K562 (cell line): Measurements from ENCODE around the gene ASIC1. TPM values are rescaled to one million over a fixed set of nuclear protein-coding genes. Genes with fewer than 3 reads are reported as not detected.

Experiments
- DDX20 ChIP-seq: fragments of 450-650 bp; IDR thresholded peaks from 2 replicates; pipeline ENCODE4 v1.6.1; 2016; ENCODE audit warnings: missing genetic modification characterization, low read depth, mild to moderate bottlenecking, missing compliant biosample characterization, moderate library complexity
- ILF3 ChIP-seq: fragments of 450-650 bp; IDR thresholded peaks from 2 replicates; pipeline ENCODE4 v1.6.1; 2018; ENCODE audit warnings: antibody characterized with exemption, mild to moderate bottlenecking, moderate library complexity, borderline replicate concordance
- KLF1 ChIP-seq: fragments of 450-650 bp; IDR thresholded peaks from 2 replicates; pipeline ENCODE4 v1.6.1; 2016; ENCODE audit warnings: missing genetic modification characterization, missing compliant biosample characterization
- MEIS2 ChIP-seq: fragments of 450-650 bp; IDR thresholded peaks from 2 replicates; pipeline ENCODE4 v1.6.1; 2014; ENCODE audit warnings: mild to moderate bottlenecking; ENCODE audit not compliant: partially characterized antibody
- NCOA2 ChIP-seq, 2 experiments: fragments of 450-650 bp; IDR thresholded peaks; 2 replicates each; pipeline ENCODE4 v1.6.1; 2018; ENCODE audit warnings: mild to moderate bottlenecking in 2 of 2, moderate library complexity in 1 of 2; ENCODE audit not compliant: partially characterized antibody in 2 of 2
- NUFIP1 ChIP-seq: fragments of 450-650 bp; IDR thresholded peaks from 2 replicates; pipeline ENCODE4 v1.6.1; 2018; ENCODE audit not compliant: partially characterized antibody
- POLR2AphosphoS5 ChIP-seq: IDR thresholded peaks from 2 replicates; pipeline ENCODE4 v1.6.1; 2011; ENCODE audit warnings: mild to moderate bottlenecking, low read depth, low read length, moderate library complexity; ENCODE audit not compliant: control insufficient read depth, insufficient read depth
- PRMT5 ChIP-seq: sonication (generic); formaldehyde crosslinking; IDR thresholded peaks from 2 replicates; pipeline ENCODE4 v1.5.0; 2020; ENCODE audit warnings: missing genetic modification reagents
- PTRF ChIP-seq: fragments of 450-650 bp; IDR thresholded peaks from 2 replicates; pipeline ENCODE4 v1.6.1; 2016; ENCODE audit warnings: mild to moderate bottlenecking, missing genetic modification characterization, missing compliant biosample characterization
- RB1 ChIP-seq: fragments of 450-650 bp; IDR thresholded peaks from 2 replicates; pipeline ENCODE4 v1.6.1; 2017; ENCODE audit warnings: low read depth, mild to moderate bottlenecking
- RCOR1 ChIP-seq, 2 experiments: IDR thresholded peaks; 2 replicates each; pipeline ENCODE4 v1.6.1; 2012; ENCODE audit warnings: low read depth in 2 of 2, low read length in 2 of 2, borderline replicate concordance in 1 of 2, improper control_type of control experiment in 1 of 2
- SMAD4 ChIP-seq: fragments of 250-450 bp; sonication (Bioruptor Pico); conservative IDR thresholded peaks from 2 replicates; pipeline ENCODE4 v1.8.0; 2021; ENCODE audit warnings: inconsistent platforms, mild to moderate bottlenecking, moderate library complexity
- SMARCA5 ChIP-seq: fragments of 450-650 bp; IDR thresholded peaks from 2 replicates; pipeline ENCODE4 v1.6.1; 2016
- ZNF224 ChIP-seq: sonication (generic); formaldehyde crosslinking; IDR thresholded peaks from 2 replicates; pipeline ENCODE4 v1.8.0; 2022; ENCODE audit warnings: mild to moderate bottlenecking, missing genetic modification reagents
- ZNF347 ChIP-seq: fragments of 450-650 bp; formaldehyde crosslinking; IDR thresholded peaks from 2 replicates; pipeline ENCODE4 v1.4.0; 2020; ENCODE audit warnings: low read depth, mild to moderate bottlenecking, moderate library complexity
- ZNF696 ChIP-seq: fragments of 250-450 bp; sonication (Bioruptor Pico); conservative IDR thresholded peaks from 2 replicates; pipeline ENCODE4 v1.4.0; 2020; ENCODE audit warnings: mild to moderate bottlenecking, moderate library complexity
- polyA plus RNA-seq, 8 experiments: library from polyadenylated mRNA; depleted of rRNA in 4 of 8; stranded (reverse) in 5 of 8; unstranded in 3 of 8; fragments of >200 nt; fragmentation: Nextera tagmentation in 2 of 8; fragmentation: Illumina TruSeq in 1 of 8; extraction: Ambion mirVana in 2 of 8; extraction: Trizol in 1 of 8; gene quantifications; 2 replicates each; pipeline versions ENCODE4 v1.2.1 to v1.2.3, GENCODE V29; 2011 to 2014; ENCODE audit warnings: inconsistent platforms in 1 of 8, missing spikeins in 1 of 8
- total RNA-seq, 7 experiments: library from RNA; depleted of rRNA in 6 of 7; stranded (reverse); fragments of >200 nt in 6 of 7; fragmentation: Illumina TruSeq in 2 of 7; extraction: Trizol in 2 of 7; gene quantifications; 2 replicates each; pipeline versions ENCODE4 v1.2.1 to v1.2.3, GENCODE V29; 2011 to 2021; ENCODE audit warnings: low replicate concordance in 1 of 7
- TF ChIP-seq, protein P1 (sequence below): fragments of 450-650 bp; IDR thresholded peaks from 2 replicates; pipeline ENCODE4 v1.6.1; 2014; ENCODE audit warnings: low read depth, mild to moderate bottlenecking, moderate library complexity, borderline replicate concordance
- TF ChIP-seq, protein P2 (sequence below): fragments of 250-450 bp; sonication (Bioruptor Pico); IDR thresholded peaks from 2 replicates; pipeline ENCODE4 v1.4.0; 2020; ENCODE audit warnings: mild to moderate bottlenecking, moderate library complexity
- TF ChIP-seq, protein P3 (sequence below): sonication (generic); formaldehyde crosslinking; IDR thresholded peaks from 2 replicates; pipeline ENCODE4 v1.8.1; 2023; ENCODE audit warnings: missing genetic modification reagents, mild to moderate bottlenecking, borderline replicate concordance

The ASIC1 gene
- total and polyA plus RNA-seq, 9 of the 15 experiments (the other 6 are each of a cell fraction or from before 2014, with no cell fraction given) = 0.01 to 1.7 (median 0.45) TPM

DNA sequence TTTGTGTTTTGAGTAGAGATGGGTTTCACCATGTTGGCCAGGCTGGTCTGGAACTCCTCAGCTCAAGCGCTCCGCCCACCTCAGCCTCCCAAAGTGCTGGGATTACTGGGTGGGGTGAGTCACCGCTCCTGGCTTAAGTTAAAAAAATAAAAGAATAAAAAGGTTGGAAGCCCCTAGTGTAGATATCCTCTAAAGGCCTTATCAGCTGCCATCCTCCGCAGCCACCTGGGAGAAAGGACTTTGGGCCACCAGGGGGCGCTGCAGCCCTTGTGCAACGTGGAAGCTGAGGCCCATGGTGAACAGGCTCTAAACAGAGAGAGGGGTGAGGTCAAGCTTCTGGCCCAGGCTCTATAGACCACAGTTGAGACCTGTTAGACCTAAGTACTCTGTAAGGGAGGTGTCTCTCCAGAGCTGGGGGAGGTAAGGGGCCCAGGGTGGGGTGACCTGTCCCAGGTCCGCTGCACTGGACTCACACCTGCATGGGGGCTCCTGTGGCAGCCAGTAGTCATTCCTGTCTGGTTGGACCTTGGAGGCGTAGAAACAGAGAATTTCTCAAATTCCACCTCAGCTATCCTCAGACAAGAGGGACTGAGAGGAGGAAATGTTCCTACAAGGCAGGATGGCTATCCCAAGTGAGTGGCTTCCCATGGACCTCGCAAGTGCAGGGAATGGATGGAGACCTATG is 18.1 kb upstream of the ASIC1 start (continued):
- TF ChIP-seq RB1 = peak; percentile 50; the same call in 1 of the 2 replicates
- TF ChIP-seq SMAD4 (CRISPR knock-in tag) = 0 out of 2 replicates have a peak, but pooled peaks have one; percentile 36
- TF ChIP-seq POLR2AphosphoS5 = peak; percentile 32; the same call in 1 of the 2 replicates
- no peak for TF ChIP-seq ZNF696 (CRISPR knock-in tag)
- TF ChIP-seq ZNF224 = no peak
- TF ChIP-seq ILF3 = no peak
- TF ChIP-seq KLF1 (tag) = no peak
- TF ChIP-seq SMARCA5 = no peak
- TF ChIP-seq PTRF (tag) = no peak
- no peak for TF ChIP-seq ZNF347 (CRISPR knock-in tag)
- no peak for TF ChIP-seq PRMT5 (CRISPR knock-in tag)
- TF ChIP-seq DDX20 (tag) = no peak
- no peak for TF ChIP-seq NUFIP1
- TF ChIP-seq, protein P1, sequence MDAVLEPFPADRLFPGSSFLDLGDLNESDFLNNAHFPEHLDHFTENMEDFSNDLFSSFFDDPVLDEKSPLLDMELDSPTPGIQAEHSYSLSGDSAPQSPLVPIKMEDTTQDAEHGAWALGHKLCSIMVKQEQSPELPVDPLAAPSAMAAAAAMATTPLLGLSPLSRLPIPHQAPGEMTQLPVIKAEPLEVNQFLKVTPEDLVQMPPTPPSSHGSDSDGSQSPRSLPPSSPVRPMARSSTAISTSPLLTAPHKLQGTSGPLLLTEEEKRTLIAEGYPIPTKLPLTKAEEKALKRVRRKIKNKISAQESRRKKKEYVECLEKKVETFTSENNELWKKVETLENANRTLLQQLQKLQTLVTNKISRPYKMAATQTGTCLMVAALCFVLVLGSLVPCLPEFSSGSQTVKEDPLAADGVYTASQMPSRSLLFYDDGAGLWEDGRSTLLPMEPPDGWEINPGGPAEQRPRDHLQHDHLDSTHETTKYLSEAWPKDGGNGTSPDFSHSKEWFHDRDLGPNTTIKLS = peak; percentile 53; the same call in 1 of the 2 replicates
- TF ChIP-seq RCOR1 (IDR thresholded peaks at IDR 0.05; ENCODE audit: borderline replicate concordance in 1 of 2, low read depth in 2 of 2, low read length in 2 of 2) = peak in 1 of 2 experiments; percentile 83; a peak in 2 of 4 replicates
- TF ChIP-seq, protein P2, sequence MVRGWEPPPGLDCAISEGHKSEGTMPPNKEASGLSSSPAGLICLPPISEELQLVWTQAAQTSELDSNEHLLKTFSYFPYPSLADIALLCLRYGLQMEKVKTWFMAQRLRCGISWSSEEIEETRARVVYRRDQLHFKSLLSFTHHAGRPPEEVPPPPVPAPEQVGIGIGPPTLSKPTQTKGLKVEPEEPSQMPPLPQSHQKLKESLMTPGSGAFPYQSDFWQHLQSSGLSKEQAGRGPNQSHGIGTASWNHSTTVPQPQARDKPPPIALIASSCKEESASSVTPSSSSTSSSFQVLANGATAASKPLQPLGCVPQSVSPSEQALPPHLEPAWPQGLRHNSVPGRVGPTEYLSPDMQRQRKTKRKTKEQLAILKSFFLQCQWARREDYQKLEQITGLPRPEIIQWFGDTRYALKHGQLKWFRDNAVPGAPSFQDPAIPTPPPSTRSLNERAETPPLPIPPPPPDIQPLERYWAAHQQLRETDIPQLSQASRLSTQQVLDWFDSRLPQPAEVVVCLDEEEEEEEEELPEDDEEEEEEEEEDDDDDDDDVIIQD = no peak
- TF ChIP-seq, protein P3, sequence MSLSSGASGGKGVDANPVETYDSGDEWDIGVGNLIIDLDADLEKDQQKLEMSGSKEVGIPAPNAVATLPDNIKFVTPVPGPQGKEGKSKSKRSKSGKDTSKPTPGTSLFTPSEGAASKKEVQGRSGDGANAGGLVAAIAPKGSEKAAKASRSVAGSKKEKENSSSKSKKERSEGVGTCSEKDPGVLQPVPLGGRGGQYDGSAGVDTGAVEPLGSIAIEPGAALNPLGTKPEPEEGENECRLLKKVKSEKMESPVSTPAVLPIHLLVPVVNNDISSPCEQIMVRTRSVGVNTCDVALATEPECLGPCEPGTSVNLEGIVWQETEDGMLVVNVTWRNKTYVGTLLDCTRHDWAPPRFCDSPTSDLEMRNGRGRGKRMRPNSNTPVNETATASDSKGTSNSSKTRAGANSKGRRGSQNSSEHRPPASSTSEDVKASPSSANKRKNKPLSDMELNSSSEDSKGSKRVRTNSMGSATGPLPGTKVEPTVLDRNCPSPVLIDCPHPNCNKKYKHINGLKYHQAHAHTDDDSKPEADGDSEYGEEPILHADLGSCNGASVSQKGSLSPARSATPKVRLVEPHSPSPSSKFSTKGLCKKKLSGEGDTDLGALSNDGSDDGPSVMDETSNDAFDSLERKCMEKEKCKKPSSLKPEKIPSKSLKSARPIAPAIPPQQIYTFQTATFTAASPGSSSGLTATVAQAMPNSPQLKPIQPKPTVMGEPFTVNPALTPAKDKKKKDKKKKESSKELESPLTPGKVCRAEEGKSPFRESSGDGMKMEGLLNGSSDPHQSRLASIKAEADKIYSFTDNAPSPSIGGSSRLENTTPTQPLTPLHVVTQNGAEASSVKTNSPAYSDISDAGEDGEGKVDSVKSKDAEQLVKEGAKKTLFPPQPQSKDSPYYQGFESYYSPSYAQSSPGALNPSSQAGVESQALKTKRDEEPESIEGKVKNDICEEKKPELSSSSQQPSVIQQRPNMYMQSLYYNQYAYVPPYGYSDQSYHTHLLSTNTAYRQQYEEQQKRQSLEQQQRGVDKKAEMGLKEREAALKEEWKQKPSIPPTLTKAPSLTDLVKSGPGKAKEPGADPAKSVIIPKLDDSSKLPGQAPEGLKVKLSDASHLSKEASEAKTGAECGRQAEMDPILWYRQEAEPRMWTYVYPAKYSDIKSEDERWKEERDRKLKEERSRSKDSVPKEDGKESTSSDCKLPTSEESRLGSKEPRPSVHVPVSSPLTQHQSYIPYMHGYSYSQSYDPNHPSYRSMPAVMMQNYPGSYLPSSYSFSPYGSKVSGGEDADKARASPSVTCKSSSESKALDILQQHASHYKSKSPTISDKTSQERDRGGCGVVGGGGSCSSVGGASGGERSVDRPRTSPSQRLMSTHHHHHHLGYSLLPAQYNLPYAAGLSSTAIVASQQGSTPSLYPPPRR (CRISPR knock-in tag) = no peak
- no peak for TF ChIP-seq NCOA2 (IDR thresholded peaks at IDR 0.05; ENCODE audit: partially characterized antibody in 2 of 2)
- TF ChIP-seq MEIS2 = no peak
